Lower leg skin (tissue), 4 donors: ENCODE results near the gene RASAL1. TPM values are rescaled to one million over a fixed set of nuclear protein-coding genes. Genes with fewer than 3 reads are reported as not detected.

Experiments
- DNase-seq, 2 donors: peaks; one replicate each; pipeline ENCODE4 v3.0.0-alpha.2; 2019; ENCODE audit warnings: low spot score in 2 of 2
- H3K4me3 ChIP-seq: fragments of 200-600 bp; sonication (generic); 2 replicates; pipeline ENCODE4 v1.5.1; 2017; ENCODE audit warnings: mild to moderate bottlenecking, low read depth; ENCODE audit not compliant: poor library complexity, severe bottlenecking
- CTCF ChIP-seq, 3 donors: fragments of 450-650 bp; IDR thresholded peaks; one replicate each; pipeline ENCODE4 v1.5.1; 2016; ENCODE audit warnings: antibody characterized with exemption in 3 of 3, mild to moderate bottlenecking in 3 of 3, moderate library complexity in 2 of 3
- POLR2A ChIP-seq, 2 donors: fragments of 450-650 bp; IDR thresholded peaks; one replicate each; pipeline ENCODE4 v1.6.1; 2016 to 2017; ENCODE audit warnings: antibody characterized with exemption in 2 of 2, mild to moderate bottlenecking in 1 of 2, moderate library complexity in 1 of 2
- WGBS, 2 donors: methylation state at CpG; one replicate each; pipeline ENCODE4 v1.1.5; 2018; 5-methylcytosine and 5-hydroxymethylcytosine counted together
- intact Hi-C: fragments of 100-400 bp; cut with DNase I; formaldehyde crosslinking; loops from one replicate; pipeline ENCODE4 v1.15.0; 2023; ENCODE audit warnings: low total_unique reads
- total RNA-seq, 4 donors: library from RNA; depleted of rRNA; stranded (reverse); fragments of >200 nt; gene quantifications; one replicate each; pipeline ENCODE4 v1.1.0, GENCODE V29; 2016

RASAL1 gene
- total RNA-seq, 4 donors from 2014 or later = 39.3 to 59.3 (median 50.9) TPM

- no peak for TF ChIP-seq CTCF (IDR thresholded peaks at IDR 0.05)
- TF ChIP-seq POLR2A (IDR thresholded peaks at IDR 0.05) = no peak
- intact Hi-C loops = no loop called here
- 94 to 98% methylated on average over 4 of the region's 4 CpGs for WGBS, 2 donors
- H3K4me3 ChIP-seq = no peak overlapping the region
- DNase-seq = no peak
Observed at GRCh38 chr12:113108308-113108707, 27.3 kb downstream of the RASAL1 start.

DNA sequence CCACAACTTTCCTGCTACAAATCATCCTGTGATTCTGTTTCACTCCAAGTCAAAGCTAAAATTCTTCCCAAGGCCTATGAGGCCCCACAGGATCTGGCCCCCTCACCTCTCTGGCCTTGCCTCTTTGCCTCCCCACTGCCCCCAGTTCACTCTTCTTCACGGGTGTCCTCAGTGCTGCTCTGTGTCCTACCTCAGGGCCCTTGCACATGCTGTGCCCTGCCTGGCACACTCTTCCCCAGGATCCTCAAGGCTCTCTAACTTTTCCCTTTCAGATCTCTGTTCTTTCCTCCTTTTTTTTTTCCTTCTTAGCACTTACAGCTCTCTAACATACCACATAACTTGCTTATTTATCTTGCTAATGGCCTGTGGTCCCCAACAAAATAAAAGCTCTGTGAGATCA lies 29.2 kb downstream of the RASAL1 start:
- 57 to 64% methylated on average over 1 of the region's 1 CpG for WGBS, 2 donors
- TF ChIP-seq POLR2A (IDR thresholded peaks at IDR 0.05) = no peak
- TF ChIP-seq CTCF (IDR thresholded peaks at IDR 0.05) = no peak
- no peak for DNase-seq
- no peak overlapping the region for H3K4me3 ChIP-seq
- intact Hi-C loops = no loop called here

DNA sequence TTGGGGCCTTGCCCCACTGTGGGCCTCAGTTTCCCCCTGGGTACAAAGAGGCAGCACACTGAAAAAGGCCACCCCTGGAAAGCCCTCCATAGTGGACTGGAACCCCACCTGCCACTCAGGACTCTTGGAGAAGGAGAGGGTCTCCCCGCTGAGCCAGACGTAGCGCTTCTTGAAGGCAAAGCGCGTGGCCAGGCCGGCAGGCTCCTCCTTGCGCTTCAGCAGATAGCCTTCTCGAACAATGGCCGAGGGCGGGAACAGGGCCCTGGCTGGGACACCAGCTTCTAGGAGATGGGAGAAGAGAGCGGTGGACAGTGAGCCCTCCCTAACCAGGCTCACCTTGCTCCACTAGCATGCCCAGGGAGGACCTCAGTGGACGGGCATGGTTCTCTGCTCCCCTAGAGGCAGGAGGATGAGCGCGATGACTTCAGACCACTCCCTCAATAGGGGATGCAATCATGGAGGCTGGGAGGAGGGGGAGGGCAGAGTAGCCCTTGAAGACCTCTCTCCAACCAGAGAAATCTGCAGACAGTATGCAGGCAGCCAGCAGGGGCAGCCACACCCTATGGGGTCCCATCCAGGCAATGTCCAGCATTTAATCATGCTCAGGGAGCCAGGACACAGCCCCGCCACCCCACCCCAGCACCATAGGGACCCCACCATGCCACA lies 29.8 kb downstream of the RASAL1 start:
- DNase-seq = no peak
- 85 to 88% methylated on average over 14 to 15 of the region's 15 CpGs for WGBS, 2 donors
- intact Hi-C loops = no loop called here

DNA sequence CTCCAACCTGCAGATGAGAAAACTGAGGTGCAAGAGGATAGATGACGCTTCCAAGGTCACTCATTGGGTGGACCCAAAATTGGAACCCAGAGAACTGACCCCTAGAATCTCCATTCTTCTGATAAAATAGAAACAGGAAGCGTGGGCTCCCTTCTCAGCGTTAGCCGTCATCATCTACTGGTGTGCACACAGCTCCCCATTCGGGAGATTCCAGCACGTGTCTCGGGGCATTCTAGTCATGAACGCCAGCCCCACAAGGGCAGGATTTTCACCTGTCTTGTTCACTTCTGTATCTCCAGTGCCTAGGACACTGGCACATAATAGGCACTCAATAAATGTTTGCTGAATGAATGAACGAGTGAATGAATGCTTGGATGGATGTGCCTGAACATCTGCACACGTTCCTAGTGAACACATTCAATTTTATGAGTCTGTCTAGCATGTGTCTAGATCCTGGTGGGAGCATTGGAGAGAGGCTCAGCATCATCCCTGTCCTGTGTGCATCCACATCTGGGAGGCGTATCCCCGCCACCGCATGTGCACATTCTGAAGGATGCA lies 30.5 kb downstream of the RASAL1 start:
- TF ChIP-seq CTCF (IDR thresholded peaks at IDR 0.05) (no peak), POLR2A (IDR thresholded peaks at IDR 0.05) (no peak)
- no peak for DNase-seq
- intact Hi-C loops = no loop called here
- no peak overlapping the region for H3K4me3 ChIP-seq
- WGBS, 2 donors = 71 to 80% methylated on average over 13 of the region's 13 CpGs

More for the DNA sequence above, 29.8 kb downstream of the RASAL1 start:
- no peak overlapping the region for H3K4me3 ChIP-seq
- TF ChIP-seq POLR2A (IDR thresholded peaks at IDR 0.05) (no peak), CTCF (IDR thresholded peaks at IDR 0.05) (no peak)

- WGBS, 2 donors = 14 to 15% methylated on average over 25 to 41 of the region's 43 CpGs
- no peak for DNase-seq
- H3K4me3 ChIP-seq = no peak overlapping the region
- intact Hi-C loops = no loop called here
- TF ChIP-seq CTCF (IDR thresholded peaks at IDR 0.05) (no peak), POLR2A (IDR thresholded peaks at IDR 0.05) (no peak)
Observed at GRCh38 chr12:113103756-113104450, 31.7 kb downstream of the RASAL1 start.
